Femur (tissue), 1 donor: ENCODE results near the gene CD164.

ENCODE experiments used
- DNase-seq: peaks from one replicate; pipeline ENCODE4 v3.0.0-alpha.2; 2017

CD164 gene

GRCh38 chr6:109381747-109382575, at the start of gene CD164:
CD164 (minus strand) TSS chr6:109382467; CDS start chr6:109382378, 89 bp downstream.
- DNase-seq: peak; percentile 96

- no peak for DNase-seq
Measured at GRCh38 chr6:109429496-109429895, 47.2 kb upstream of the CD164 start.

- peak; percentile 75 for DNase-seq
Measured at GRCh38 chr6:109428889-109429477, 46.7 kb upstream of the CD164 start.

GRCh38 chr6:109424946-109425345, 42.7 kb upstream of the CD164 start:
- no peak for DNase-seq

- no peak for DNase-seq
Measured at GRCh38 chr6:109421184-109421583, 38.9 kb upstream of the CD164 start.

GRCh38 chr6:109420751-109421150, 38.5 kb upstream of the CD164 start:
- DNase-seq: no peak

- no peak for DNase-seq
Measured at GRCh38 chr6:109417646-109418045, 35.4 kb upstream of the CD164 start.

GRCh38 chr6:109411034-109411433, 28.8 kb upstream of the CD164 start:
- DNase-seq: no peak

GRCh38 chr6:109406196-109406595, 23.9 kb upstream of the CD164 start:
- DNase-seq: no peak

GRCh38 chr6:109397020-109397419, 14.8 kb upstream of the CD164 start:
- no peak for DNase-seq

- no peak for DNase-seq
Measured at GRCh38 chr6:109396046-109396718, 13.9 kb upstream of the CD164 start.

- DNase-seq: no peak
Measured at GRCh38 chr6:109393886-109394281, 11.6 kb upstream of the CD164 start.

GRCh38 chr6:109393157-109393885, 11.1 kb upstream of the CD164 start:
- no peak for DNase-seq

- no peak for DNase-seq
Measured at GRCh38 chr6:109389650-109390274, 7.5 kb upstream of the CD164 start.

GRCh38 chr6:109388265-109388664, 6.0 kb upstream of the CD164 start:
- DNase-seq: no peak

GRCh38 chr6:109383438-109383940, 1.2 kb upstream of the CD164 start:
- no peak for DNase-seq

- peak; percentile 96 for DNase-seq
Measured at GRCh38 chr6:109382576-109383437, 540 bp upstream of the CD164 start.

- no peak for DNase-seq
Measured at GRCh38 chr6:109381061-109381746, 1.1 kb downstream of the CD164 start.

GRCh38 chr6:109379711-109380110, 2.6 kb downstream of the CD164 start:
- no peak for DNase-seq

GRCh38 chr6:109377717-109378116, 4.5 kb downstream of the CD164 start:
- DNase-seq: no peak
